HL-60 (cell line): ENCODE data around the gene THAP7. TPM values are rescaled to one million over a fixed set of nuclear protein-coding genes. Genes with fewer than 3 reads are reported as not detected.

Experiments
- DNase-seq, 2 experiments: peaks; one replicate each; pipeline ENCODE4 v3.0.0-alpha.2; 2010 to 2020; ENCODE audit warnings: low read depth in 1 of 2, low spot score in 1 of 2
- H3K27ac ChIP-seq: fragments of 250-450 bp; sonication (Bioruptor Pico); replicated peaks from 2 replicates; pipeline ENCODE4 v1.5.1; 2020; ENCODE audit warnings: mild to moderate bottlenecking, moderate library complexity
- H3K27me3 ChIP-seq: fragments of 250-450 bp; sonication (Bioruptor Pico); 2 replicates; pipeline ENCODE4 v1.5.1; 2021; ENCODE audit warnings: mild to moderate bottlenecking, moderate library complexity; ENCODE audit not compliant: insufficient read depth, poor library complexity, severe bottlenecking
- H3K4me3 ChIP-seq: replicated peaks from 2 replicates; pipeline ENCODE4 v1.5.1; 2011; ENCODE audit warnings: mild to moderate bottlenecking, control low read depth, low read length; ENCODE audit not compliant: insufficient read depth
- GABPA ChIP-seq: IDR thresholded peaks from 2 replicates; pipeline ENCODE4 v1.6.1; 2012; ENCODE audit warnings: low read depth
- POLR2AphosphoS5 ChIP-seq: IDR thresholded peaks from 2 replicates; pipeline ENCODE4 v1.6.1; 2012; ENCODE audit warnings: low read depth
- REST ChIP-seq: IDR thresholded peaks from 2 replicates; pipeline ENCODE4 v1.6.1; 2012; ENCODE audit warnings: low read depth; ENCODE audit not compliant: insufficient replicate concordance
- SPI1 ChIP-seq: IDR thresholded peaks from 2 replicates; pipeline ENCODE4 v1.6.1; 2012; ENCODE audit warnings: low read depth, mild to moderate bottlenecking, borderline replicate concordance
- microRNA-seq: library from miRNA; unstranded; fragments of <30 nt; microRNA quantifications from one replicate; pipeline ENCODE4, GENCODE V29; 2018
- TF ChIP-seq, protein P1 (sequence below): IDR thresholded peaks from one replicate; pipeline ENCODE4 v1.5.1; 2011; ENCODE audit warnings: low read length, control low read depth, inconsistent platforms; ENCODE audit not compliant: insufficient read depth

Gene THAP7

GRCh38 chr22:20951932-20952380, 50.0 kb downstream of the THAP7 start:
- no peak overlapping the region for H3K27ac ChIP-seq

DNA sequence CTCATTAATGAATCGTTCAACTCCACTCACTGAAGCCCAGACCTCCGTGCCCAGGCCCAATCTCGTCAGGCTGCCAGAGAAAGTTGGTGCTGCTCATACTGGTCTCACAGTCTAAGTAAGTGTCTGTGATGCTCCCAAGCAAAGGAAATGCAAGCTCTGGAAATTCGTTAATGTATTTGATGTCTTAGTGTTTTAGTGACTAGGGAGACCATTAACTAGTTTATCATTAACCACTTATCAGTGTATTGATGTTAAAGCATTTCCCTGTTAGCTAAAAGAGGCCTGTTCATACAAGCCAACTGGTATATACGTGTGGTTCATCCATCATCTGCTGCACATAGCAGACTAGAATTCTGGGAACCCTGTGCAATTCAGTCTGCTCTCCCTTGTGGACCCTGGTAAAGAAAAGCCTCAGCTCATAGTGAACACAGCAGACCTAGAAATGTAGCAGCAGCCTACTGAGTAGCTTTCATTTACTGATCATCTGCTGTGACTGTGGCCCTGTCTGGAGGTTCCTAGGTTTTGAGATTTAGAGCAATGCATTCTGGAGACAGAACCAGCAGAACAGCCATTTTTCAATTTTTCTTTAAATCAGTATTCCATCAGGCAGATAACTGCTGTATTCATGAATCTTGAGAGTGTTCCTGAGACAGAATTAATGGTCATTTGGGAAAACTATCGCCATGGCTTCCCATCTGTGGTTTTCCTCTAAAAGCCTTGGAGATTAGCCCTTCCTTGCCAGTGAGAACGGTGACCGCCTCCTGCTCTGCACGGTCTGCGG, 50.6 kb downstream of the THAP7 start:
- Histone ChIP-seq H3K27ac (no peak overlapping the region), H3K27me3 (no peaks in the 10 kb centered on the region), H3K4me3 (no peak overlapping the region)
- no peak for DNase-seq
- TF ChIP-seq SPI1 (no peak), POLR2AphosphoS5 (no peak), REST (no peak), GABPA (no peak)
- TF ChIP-seq, protein P1, sequence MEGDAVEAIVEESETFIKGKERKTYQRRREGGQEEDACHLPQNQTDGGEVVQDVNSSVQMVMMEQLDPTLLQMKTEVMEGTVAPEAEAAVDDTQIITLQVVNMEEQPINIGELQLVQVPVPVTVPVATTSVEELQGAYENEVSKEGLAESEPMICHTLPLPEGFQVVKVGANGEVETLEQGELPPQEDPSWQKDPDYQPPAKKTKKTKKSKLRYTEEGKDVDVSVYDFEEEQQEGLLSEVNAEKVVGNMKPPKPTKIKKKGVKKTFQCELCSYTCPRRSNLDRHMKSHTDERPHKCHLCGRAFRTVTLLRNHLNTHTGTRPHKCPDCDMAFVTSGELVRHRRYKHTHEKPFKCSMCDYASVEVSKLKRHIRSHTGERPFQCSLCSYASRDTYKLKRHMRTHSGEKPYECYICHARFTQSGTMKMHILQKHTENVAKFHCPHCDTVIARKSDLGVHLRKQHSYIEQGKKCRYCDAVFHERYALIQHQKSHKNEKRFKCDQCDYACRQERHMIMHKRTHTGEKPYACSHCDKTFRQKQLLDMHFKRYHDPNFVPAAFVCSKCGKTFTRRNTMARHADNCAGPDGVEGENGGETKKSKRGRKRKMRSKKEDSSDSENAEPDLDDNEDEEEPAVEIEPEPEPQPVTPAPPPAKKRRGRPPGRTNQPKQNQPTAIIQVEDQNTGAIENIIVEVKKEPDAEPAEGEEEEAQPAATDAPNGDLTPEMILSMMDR, result no peak

More at GRCh38 chr22:20951932-20952380, 50.0 kb downstream of the THAP7 start:
- no peak for TF ChIP-seq SPI1
- no peak overlapping the region for H3K4me3 ChIP-seq
- H3K27me3 ChIP-seq, result no peaks in the 10 kb centered on the region
- DNase-seq, result no peak

DNA sequence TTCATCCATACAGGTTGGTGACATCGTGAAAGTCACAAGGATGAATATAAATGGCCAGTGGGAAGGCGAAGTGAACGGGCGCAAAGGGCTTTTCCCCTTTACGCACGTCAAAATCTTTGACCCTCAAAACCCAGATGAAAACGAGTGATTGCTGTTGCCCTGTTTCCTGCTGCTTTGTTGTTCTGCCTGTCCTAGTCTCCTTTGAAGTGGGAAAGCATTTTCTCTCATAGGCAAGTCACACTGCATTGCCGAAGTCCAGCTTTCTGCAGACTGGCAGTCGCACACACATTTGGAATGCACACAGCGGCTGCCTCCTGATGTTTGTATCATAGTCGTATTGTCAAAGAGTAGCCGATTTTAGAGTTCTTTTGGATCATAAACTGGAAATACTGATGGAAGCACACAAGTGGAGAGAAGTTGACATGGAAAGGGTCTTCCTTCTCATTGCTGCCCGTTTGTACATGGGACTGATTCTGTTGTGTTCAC, 52.2 kb downstream of the THAP7 start:
- no peak overlapping the region for H3K4me3 ChIP-seq
- TF ChIP-seq REST (no peak), GABPA (no peak), SPI1 (no peak), POLR2AphosphoS5 (no peak)
- TF ChIP-seq, protein P1, result no peak

More for the DNA sequence above, 52.2 kb downstream of the THAP7 start:
- H3K27ac ChIP-seq, result no peak overlapping the region
- H3K27me3 ChIP-seq, result no peaks in the 10 kb centered on the region
- no peak for DNase-seq

Small RNAs within 50 kb of the gene (microRNA-seq; reads per million reads assigned to microRNA genes)
- gene MIR649, result not detected
